HCT116 (cell line): ENCODE results near the gene TAF3. TPM values are rescaled to one million over a fixed set of nuclear protein-coding genes. Genes with fewer than 3 reads are reported as not detected.

Source experiments
- ATAC-seq: fragments of 200-7000 bp; cut with Tn5 transposase; 2 replicates; pipeline ENCODE4 v1.9.1; 2020; ENCODE audit warnings: mild to moderate bottlenecking, moderate library complexity
- BruUV-seq: library from RNA; stranded (reverse); fragments of 400-500 nt; replicated peaks from 2 replicates; lab custom pipeline; 2021; lab: Mats Ljungman, UMichigan
- CTCF ChIA-PET: fragments of 300-600 bp; sonication (Branson Sonifier 250); formaldehyde crosslinking; loops from one replicate; lab custom pipeline; 2021; ENCODE audit warnings: antibody characterized with exemption; lab: Charles Lee
- POLR2A ChIA-PET: fragments of 300-600, 350-600 bp; sonication (Branson Sonifier 250); formaldehyde crosslinking; loops from one replicate; lab custom pipeline; 2021; ENCODE audit warnings: antibody characterized with exemption; lab: Charles Lee
- RAD21 ChIA-PET, 2 experiments: fragments of 300-600 bp; sonication (Branson Sonifier 250); formaldehyde crosslinking; loops; one replicate each; lab custom pipeline; 2023; ENCODE audit warnings: low total read pairs in 2 of 2; ENCODE audit not compliant: uncharacterized antibody in 2 of 2, unreplicated experiment in 2 of 2, low non-redundant PET in 1 of 2; lab: Charles Lee
- DNase-seq: peaks from one replicate; pipeline ENCODE4 v3.0.0-alpha.2; 2010; ENCODE audit warnings: low read depth, low spot score
- H2AFZ ChIP-seq: fragments of 200-600 bp; shearing (Covaris generic), sonication (generic); 2 replicates; pipeline ENCODE4 v1.6.1; 2017; ENCODE audit warnings: low read depth, mixed run types, mixed read lengths, antibody characterized with exemption, low read length; ENCODE audit not compliant: poor library complexity, severe bottlenecking
- H3K27ac ChIP-seq: 2 replicates; pipeline ENCODE4 v1.5.1; 2012; ENCODE audit warnings: low read depth, low read length
- H3K27me3 ChIP-seq: fragments of 200-600 bp; sonication (generic); 2 replicates; pipeline ENCODE4 v1.6.1; 2016; ENCODE audit warnings: mixed run types, low read length, mixed read lengths; ENCODE audit not compliant: insufficient read depth
- H3K36me3 ChIP-seq, 2 experiments: fragments of 200-500 bp in 1 of 2; fragments of 200-600 bp in 1 of 2; sonication (Bioruptor generic) in 1 of 2; sonication (generic) in 1 of 2; 2 replicates each; pipeline versions ENCODE4 v1.5.1 to v1.6.1; 2014 to 2016; ENCODE audit warnings: low read length in 2 of 2, inconsistent platforms in 1 of 2, mixed read lengths in 1 of 2, mixed run types in 1 of 2; ENCODE audit not compliant: insufficient read depth in 2 of 2, control insufficient read depth in 1 of 2
- H3K4me1 ChIP-seq, 2 experiments: fragments of 200-600 bp in 1 of 2; sonication (generic) in 1 of 2; 2 replicates each; pipeline versions ENCODE4 v1.5.1 to v1.6.1; 2012 to 2017; ENCODE audit warnings: low read length in 2 of 2, inconsistent platforms in 1 of 2, mild to moderate bottlenecking in 1 of 2, mixed read lengths in 1 of 2, mixed run types in 1 of 2, moderate library complexity in 1 of 2; ENCODE audit not compliant: insufficient read depth in 2 of 2, control insufficient read depth in 1 of 2
- H3K4me2 ChIP-seq: fragments of 200-600 bp; sonication (generic); 2 replicates; pipeline ENCODE4 v1.6.1; 2017; ENCODE audit warnings: mixed run types, low read length, mixed read lengths
- H3K4me3 ChIP-seq, 2 experiments: fragments of 200-600 bp in 1 of 2; sonication (generic) in 1 of 2; replicated peaks in 1 of 2; 2 replicates each; pipeline ENCODE4 v1.5.1; 2011 to 2016; ENCODE audit warnings: low read length in 2 of 2, control low read depth in 1 of 2, low read depth in 1 of 2, mild to moderate bottlenecking in 1 of 2, mixed read lengths in 1 of 2, mixed run types in 1 of 2
- H3K79me2 ChIP-seq: fragments of 200-600 bp; sonication (generic); 2 replicates; pipeline ENCODE4 v1.6.1; 2017; ENCODE audit warnings: mild to moderate bottlenecking, mixed run types, low read length, moderate library complexity, mixed read lengths; ENCODE audit not compliant: insufficient read depth
- H3K9ac ChIP-seq: fragments of 200-600 bp; sonication (generic); 2 replicates; pipeline ENCODE4 v1.6.1; 2016; ENCODE audit warnings: low read length, mixed read lengths
- H3K9me2 ChIP-seq: fragments of 200-600 bp; sonication (generic), shearing (Covaris generic); 2 replicates; pipeline ENCODE4 v1.6.1; 2017; ENCODE audit warnings: mixed run types, mild to moderate bottlenecking, moderate library complexity; ENCODE audit not compliant: insufficient read depth
- H3K9me3 ChIP-seq, 2 experiments: fragments of 200-500 bp in 1 of 2; fragments of 200-600 bp in 1 of 2; sonication (Bioruptor generic) in 1 of 2; sonication (generic) in 1 of 2; 2 replicates each; pipeline ENCODE4 v1.6.1; 2014 to 2017; ENCODE audit warnings: low read length in 2 of 2, mixed read lengths in 2 of 2, inconsistent platforms in 1 of 2, low read depth in 1 of 2, mild to moderate bottlenecking in 1 of 2, mixed run types in 1 of 2, moderate library complexity in 1 of 2; ENCODE audit not compliant: control insufficient read depth in 1 of 2, insufficient read depth in 1 of 2
- H4K20me1 ChIP-seq: fragments of 200-600 bp; sonication (generic), shearing (Covaris generic); 2 replicates; pipeline ENCODE4 v1.6.1; 2017; ENCODE audit warnings: mixed run types, mild to moderate bottlenecking, moderate library complexity; ENCODE audit not compliant: insufficient read depth
- CTCF ChIP-seq, 3 experiments: fragments of 200-600 bp in 1 of 3; sonication (generic) in 1 of 3; IDR thresholded peaks in 2 of 3; conservative IDR thresholded peaks in 1 of 3; 2 replicates each; pipeline ENCODE4 v1.5.1; 2012 to 2017; ENCODE audit warnings: low read depth in 2 of 3, low read length in 2 of 3, antibody characterized with exemption in 1 of 3, borderline replicate concordance in 1 of 3, control low read depth in 1 of 3, mild to moderate bottlenecking in 1 of 3, mixed read lengths in 1 of 3, mixed run types in 1 of 3, moderate library complexity in 1 of 3; ENCODE audit not compliant: insufficient read depth in 1 of 3
- ELF1 ChIP-seq: IDR thresholded peaks from 2 replicates; pipeline ENCODE4 v1.6.1; 2012; ENCODE audit warnings: low read depth, borderline replicate concordance
- RAD21 ChIP-seq: IDR thresholded peaks from 2 replicates; pipeline ENCODE4 v1.6.1; 2012; ENCODE audit warnings: low read depth, mild to moderate bottlenecking
- YY1 ChIP-seq: IDR thresholded peaks from 2 replicates; pipeline ENCODE4 v1.6.1; 2011; ENCODE audit warnings: low read length, low read depth, moderate library complexity, mild to moderate bottlenecking; ENCODE audit not compliant: insufficient replicate concordance; ENCODE audit errors: extremely low read depth
- intact Hi-C: fragments of 100-400 bp; cut with micrococcal nuclease; formaldehyde crosslinking; loops from 2 replicates; pipeline ENCODE4 v1.10.0; 2022
- total RNA-seq: library from RNA; stranded (reverse); gene quantifications from one replicate; pipeline ENCODE4 v1.2.1, GENCODE V29; 2021; ENCODE audit not compliant: unreplicated experiment
- TF ChIP-seq, protein P1 (sequence below): IDR thresholded peaks from 2 replicates; pipeline ENCODE4 v1.6.1; 2012

TAF3 gene
- total RNA-seq, 1 experiment from 2014 or later, result 8.0 TPM

- no peak for DNase-seq
- no peaks in the 10 kb centered on the region for H3K27me3 ChIP-seq
- TF ChIP-seq ELF1, result no peak
- TF ChIP-seq YY1, result no peak
- TF ChIP-seq, protein P1, sequence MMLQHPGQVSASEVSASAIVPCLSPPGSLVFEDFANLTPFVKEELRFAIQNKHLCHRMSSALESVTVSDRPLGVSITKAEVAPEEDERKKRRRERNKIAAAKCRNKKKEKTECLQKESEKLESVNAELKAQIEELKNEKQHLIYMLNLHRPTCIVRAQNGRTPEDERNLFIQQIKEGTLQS, result no peak
- TF ChIP-seq, all 23 proteins: peak for 0
- H3K9me2 ChIP-seq, result no peaks in the 10 kb centered on the region
- H3K36me3 ChIP-seq, result no peaks in the 10 kb centered on the region
- no peak for ATAC-seq
- ChIA-PET CTCF (no interaction called here), POLR2A (no interaction called here), RAD21 (no interaction called here)
- H3K27ac ChIP-seq, result no peak overlapping the region
- no peaks in the 10 kb centered on the region for H4K20me1 ChIP-seq
- H3K9ac ChIP-seq, result no peak overlapping the region
- H2AFZ ChIP-seq, result no peak overlapping the region
- no peaks in the 10 kb centered on the region for H3K9me3 ChIP-seq
- H3K4me2 ChIP-seq, result no peak overlapping the region
- H3K4me1 ChIP-seq, result no peaks in the 10 kb centered on the region
- BruUV-seq, result no TSS peak
- H3K4me3 ChIP-seq, result no peak overlapping the region
- no peaks in the 10 kb centered on the region for H3K79me2 ChIP-seq
- intact Hi-C loops, result no loop called here
Measured at GRCh38 chr10:7944215-7944480, 125.8 kb downstream of the TAF3 start.

GRCh38 chr10:7944537-7944936 lies 126.2 kb downstream of the TAF3 start:
- intact Hi-C loops, result no loop called here
- no peaks in the 10 kb centered on the region for H3K36me3 ChIP-seq
- ChIA-PET RAD21 (no interaction called here), CTCF (no interaction called here), POLR2A (no interaction called here)
- H3K9me2 ChIP-seq, result no peaks in the 10 kb centered on the region
- no peaks in the 10 kb centered on the region for H3K79me2 ChIP-seq
- no peaks in the 10 kb centered on the region for H3K27me3 ChIP-seq
- ATAC-seq, result no peak
- no peaks in the 10 kb centered on the region for H3K9me3 ChIP-seq
- no peak for DNase-seq
- no peak overlapping the region for H3K4me2 ChIP-seq
- H2AFZ ChIP-seq, result no peak overlapping the region
- no peak overlapping the region for H3K9ac ChIP-seq
- no peak overlapping the region for H3K27ac ChIP-seq
- no peaks in the 10 kb centered on the region for H3K4me1 ChIP-seq
- H3K4me3 ChIP-seq, result no peak overlapping the region
- no peaks in the 10 kb centered on the region for H4K20me1 ChIP-seq
- BruUV-seq, result no TSS peak
- TF ChIP-seq RAD21 (no peak), CTCF (IDR thresholded peaks at IDR 0.05 in 2 of 3, conservative IDR thresholded peaks at IDR 0.05 in 1 of 3; ENCODE audit: borderline replicate concordance in 1 of 3, insufficient read depth in 1 of 3, low read depth in 2 of 3, low read length in 2 of 3) (no peak)
- TF ChIP-seq, all 23 proteins: peak for 0
